Activated CD8-positive, alpha-beta memory T cell treated with anti-CD3 and anti-CD28 coated beads, Interleukin-2, amount 50 U/mL, for 1 hour (primary cell): Measurements from ENCODE around the gene PITPNM1.

Source experiments
- DNase-seq: peaks from one replicate; pipeline ENCODE4 v3.0.0-alpha.2; 2020; ENCODE audit errors: extremely low read depth

PITPNM1 gene

DNA sequence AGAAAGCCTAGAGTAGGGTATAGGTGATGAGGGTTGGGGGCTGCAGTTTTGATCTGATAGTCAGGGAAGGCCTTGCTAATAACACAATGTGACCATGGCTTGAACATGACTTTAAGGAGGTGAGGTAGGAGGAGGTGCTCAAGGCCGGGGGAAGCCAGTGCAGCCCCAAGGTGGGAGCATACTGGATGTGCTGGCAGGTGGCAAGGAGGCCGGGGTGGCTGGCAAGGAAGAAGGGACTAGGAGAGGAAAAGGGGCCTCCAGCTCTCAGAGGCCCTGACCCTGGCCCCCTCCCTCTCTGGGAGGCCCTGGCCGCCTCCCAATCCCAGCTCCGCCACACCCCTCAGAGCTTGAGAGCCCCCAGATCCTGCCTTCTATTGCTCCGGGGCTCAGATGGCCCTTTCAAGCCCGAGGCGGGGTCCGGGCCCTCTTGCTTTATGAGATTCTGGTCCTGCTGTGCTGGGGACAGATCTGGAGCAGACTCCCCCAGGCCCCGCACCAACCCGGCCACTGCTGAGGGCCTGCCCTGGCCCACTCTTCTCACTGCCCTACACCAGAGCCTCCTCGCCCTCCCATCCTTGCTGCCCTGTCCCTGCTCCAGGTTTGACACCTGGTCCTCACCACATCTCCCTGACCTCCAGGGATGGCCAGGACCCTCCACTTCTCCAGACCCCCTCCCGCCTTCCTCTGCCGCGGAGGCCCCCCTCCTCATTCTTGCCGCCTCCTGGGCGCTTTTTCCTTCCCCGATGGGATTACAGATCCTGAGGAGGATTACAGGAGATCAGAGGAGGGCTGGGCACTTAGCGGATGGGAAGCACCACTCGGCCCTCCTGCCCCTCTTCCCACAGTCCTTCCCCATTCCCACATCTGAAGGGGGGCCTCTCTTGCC is 1.8 kb downstream of the PITPNM1 start:
- DNase-seq, result no peak

DNA sequence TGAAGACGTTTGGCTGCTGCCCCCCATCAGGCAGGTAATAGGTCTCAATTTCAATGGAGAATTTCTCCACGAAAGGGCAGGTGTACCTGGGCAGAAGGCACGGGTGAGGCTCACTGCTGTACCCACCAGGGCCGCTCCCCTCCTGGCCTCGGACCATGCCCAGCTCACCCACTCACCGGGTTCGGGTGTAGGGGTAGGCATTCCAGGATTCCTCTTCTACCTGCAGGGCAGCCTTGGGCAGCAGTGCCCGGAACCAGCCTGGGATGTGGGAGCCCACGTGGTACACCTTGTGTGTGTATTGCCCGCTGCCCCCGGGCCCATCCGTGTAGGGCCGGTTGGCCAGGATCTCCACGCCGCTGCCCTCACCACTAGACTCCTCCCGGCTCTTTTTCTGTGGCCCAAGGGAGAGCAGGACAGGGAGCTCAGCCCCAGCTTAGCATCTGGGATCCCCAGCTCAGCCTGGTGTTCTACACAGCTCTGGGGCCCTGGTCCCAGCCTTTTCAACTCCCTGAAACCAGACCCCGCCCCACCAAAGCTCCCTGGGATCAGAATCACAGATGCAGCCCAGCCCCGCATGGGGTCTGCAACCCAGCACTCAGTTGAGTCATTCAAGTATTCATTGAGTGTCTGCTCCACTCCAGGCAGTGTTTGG is 2.7 kb downstream of the PITPNM1 start:
- DNase-seq, result no peak

DNA sequence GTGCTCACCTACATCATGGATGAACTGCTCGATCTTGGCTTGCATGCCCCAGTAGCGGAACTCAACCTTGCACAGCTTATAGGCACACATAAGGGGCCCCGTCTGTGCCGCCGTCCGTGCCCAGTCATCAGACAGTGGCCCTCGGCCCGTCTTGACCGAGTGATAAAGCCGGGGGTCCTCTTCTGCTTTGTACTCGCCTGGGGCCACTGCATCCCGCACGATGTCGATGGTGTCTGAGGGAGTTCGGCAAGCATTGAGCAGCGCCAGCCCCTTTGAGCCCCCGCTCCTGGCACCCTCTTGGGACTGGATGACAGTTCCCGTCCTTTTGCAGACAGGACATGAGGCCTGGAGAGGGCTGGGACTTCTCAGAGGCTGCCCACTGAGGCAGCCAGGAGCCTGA is 3.3 kb downstream of the PITPNM1 start:
- DNase-seq, result no peak

DNA sequence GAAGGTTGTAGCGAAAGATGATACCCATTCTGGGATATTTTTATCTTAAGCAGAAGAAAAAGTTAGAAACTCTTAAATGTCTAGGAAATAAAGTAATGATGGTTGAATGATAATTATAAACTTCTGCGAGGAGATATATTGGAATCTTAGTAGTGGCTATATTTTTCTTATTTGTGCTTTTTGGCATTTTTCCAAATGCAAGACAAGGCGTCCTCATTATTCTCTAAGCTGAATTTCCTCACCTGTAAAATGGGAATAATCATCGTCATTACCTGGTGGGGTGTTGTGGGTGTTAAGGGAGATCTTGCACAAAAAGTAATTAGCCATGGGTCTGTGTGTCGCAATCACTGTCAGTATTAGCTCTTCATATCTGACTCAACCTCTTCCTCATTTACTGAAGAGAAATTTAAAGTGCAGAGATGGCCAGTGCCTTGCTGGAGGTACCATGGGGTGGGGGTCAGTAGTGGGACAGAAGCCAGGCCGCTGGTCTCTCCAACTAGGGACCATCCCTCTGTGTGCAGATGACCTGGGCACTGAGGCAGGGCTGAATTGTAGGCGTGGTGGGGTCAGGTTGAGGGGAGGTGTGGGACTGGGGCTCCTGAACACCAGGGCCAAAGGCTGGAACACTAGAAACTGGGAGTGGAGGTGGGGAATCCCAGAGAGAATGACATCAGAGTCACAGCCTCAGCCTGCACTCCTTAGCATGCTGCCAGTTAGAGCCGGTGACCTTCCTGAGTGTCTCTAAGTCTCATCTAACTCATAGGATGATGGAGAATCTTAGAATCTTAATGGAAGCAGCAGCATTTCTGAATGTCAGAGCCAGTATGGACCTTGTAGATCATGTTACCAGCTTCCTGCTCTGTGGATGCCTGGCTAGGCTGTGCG is 4.1 kb downstream of the PITPNM1 start:
- no peak for DNase-seq

DNA sequence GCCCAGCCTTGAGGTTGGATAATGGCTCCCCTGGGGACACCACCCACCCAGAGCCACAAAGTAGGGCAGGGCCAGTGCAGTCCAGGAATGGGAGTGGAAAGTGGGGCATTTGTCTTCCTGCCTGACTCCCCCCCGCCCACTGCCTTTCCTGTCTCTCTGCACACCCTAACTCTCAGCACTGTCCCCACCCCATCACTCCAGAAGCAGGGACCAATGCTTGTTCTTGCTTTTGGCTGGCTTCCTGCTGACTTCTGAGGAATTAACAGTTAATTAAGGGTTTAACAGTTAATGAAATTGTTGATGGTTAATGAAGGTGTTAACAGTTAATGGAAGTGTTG is 4.7 kb downstream of the PITPNM1 start:
- no peak for DNase-seq

DNA sequence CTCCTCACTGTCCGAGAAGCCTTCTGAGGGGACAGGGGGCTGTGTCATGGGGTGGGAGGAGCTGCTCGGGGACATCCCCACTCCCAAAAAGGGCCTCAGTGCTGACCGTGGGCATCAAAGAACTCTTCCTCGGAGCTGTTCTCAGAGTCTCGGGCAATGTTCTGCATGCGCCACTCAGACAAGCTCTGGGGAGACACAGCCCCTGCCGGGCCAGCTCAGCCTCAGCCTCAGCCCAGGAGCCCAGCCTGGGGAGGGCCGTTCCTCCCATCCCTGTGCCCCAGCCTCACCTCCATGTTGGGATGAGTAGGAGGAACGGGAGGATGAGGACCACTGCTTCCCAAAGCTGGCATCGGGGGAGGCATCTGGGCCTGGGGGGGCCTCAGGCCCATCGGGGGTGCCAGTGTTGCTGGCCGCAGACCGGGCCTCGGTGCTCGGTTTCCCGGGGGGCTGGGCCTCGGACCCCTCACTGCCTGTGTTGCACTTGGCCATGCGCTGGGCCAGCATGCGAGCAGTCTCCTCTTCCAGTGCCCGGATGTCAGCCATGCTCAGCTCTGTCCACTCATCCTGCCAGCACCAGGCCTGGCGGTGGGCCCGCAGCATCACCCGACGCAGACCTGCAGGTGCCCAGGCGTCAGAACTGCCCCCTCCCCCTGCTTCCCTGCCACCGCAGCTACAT is 5.2 kb downstream of the PITPNM1 start:
- no peak for DNase-seq

DNA sequence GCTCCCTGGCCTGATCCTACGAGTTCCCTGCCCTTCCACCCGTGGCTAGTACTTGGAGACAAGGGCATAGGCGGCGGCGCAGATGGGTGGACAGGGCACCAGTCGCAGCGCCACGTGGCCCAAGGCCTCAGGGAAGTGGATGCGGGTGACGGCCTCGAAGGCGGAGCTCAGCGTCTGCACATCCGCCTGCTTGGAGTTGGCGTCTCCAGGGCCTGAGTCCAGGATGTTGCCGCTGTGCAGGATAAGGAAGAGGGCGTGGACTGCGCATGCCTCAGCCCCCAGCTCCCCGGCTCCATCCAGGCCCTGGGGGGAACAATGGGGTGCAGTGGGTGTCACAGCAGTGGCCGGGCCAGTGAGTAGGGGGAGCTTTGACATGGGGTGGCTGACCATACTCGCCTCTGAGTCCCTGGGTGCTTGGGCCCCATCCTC is 6.6 kb downstream of the PITPNM1 start:
- DNase-seq, result no peak

DNA sequence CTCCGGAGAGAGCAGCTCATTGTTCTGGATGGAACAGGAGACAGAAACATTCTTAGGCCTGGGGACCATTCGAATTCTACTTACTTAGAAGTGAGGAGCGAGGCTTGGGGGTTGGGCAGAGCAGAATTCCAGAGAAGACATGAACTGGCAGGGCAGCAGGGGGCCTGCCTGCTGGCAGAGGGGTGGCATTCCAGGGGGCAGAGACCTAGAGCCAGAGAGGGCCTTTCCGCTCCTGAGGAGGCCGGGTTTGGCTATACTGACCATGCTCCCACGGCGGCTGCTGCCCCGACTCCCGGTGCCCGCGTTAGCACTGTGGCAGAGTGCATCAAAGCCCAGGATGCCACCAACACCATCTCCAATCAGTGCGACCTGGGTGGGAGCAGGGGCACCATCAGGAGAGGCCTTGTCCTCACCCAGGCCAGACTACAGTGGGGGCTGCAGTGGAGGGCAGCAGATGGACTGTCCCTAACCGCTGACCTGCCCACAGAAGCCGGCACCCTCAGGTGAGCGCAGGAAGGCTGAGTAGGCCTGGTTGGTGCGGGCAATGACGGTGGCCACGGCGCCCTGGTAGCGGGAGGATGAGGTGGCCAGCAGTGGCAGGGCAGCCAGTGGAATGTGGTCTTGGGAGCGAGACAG is 7.4 kb downstream of the PITPNM1 start:
- no peak for DNase-seq

DNA sequence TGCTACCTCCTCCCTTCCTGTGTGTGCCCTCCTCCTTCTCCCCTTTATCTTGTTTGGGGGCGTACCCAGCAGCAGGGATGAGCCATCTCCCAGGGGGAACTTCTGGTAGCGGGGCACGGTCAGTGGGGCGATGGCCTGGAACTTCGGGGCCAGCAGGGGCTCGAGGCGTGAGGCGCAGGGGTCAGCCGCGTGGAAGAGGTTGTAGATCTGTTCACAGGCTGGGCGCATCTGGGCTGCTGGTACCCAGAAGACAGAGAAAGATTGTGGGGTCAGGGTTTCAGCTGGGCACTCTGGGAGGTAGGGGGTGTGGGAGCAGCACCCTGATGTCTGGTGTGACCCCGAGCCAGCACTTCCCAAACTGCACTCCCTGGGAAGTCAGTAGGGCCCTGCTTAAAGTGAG is 9.1 kb downstream of the PITPNM1 start:
- no peak for DNase-seq

DNA sequence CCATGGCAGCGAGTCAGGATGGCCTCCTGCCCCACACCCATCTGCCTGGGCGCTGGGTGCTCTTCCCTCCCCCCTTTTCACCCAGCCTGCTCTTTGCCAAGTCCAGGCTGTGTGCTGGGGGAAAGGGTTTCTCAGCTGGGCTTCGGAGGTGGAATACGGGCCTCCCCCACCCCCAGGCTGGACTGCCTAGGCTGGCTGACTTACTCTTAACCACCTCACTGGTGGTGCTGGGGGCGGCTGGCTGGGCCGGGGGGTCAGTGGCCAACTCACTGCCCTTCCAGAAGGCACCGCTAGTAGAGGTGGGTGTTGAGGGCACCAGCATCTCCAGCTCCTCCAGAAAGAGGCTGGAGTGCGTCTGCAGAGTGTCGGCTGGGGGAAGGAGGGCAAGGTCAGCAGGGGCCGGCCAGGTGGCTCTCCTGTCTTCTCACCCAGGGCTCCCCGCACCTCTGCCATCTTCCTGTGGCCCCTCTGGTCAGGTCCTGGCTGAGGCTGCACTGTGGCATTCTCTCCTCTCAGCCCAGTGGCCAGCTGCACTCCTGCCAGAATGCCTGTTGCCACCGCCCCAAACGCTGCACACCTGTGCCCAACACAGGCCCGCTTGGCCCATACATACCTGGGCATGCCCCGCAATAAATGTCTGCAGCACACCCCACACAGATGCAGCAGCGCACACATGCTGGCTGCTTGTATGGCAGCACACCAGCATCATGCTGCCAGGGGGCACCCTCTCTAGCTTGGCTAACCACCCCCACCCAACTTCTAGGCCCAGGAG is 9.7 kb downstream of the PITPNM1 start:
- no peak for DNase-seq

DNA sequence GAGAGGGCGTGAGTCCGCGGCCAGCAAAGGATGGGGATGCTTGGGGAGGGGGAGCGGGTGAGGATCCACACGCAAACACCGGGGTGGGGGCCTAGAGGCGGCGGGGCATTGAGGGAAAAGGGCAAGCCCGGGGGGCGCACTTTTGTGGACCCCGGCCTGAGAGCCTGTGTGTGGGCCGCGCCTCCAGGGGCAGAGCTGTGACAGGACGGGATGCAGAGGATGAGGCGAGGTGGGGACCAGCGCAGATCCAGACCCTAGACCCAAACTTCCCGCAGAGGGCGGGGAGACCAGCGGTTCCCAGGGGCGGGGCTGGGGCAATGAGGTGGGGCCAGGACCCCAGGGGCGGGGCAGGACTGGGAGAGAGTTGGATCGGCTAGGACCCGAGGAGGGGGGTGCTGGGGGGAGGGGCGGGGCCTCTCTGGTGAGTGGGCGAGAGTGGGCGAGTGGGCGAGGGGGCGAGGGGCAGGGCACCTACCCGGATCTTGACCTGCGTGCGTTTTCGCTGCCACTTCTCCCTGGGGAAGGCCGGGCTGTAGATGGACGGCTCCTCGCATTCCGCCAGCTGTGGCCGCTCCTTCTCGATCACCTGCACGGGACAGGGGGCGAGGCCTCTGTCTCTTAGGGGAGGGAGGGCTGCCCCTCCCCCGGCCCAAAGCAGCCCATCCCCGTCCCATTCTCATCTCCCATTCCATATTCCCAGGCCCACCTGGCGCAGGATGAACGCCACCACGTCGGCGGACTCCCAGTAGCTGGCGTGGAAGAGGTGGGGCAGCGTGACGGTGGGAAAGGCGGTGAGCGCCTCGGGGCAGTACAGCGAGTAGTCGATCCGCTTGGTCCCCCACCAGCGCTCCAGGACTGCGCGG is 10.6 kb downstream of the PITPNM1 start:
- DNase-seq, result no peak

DNA sequence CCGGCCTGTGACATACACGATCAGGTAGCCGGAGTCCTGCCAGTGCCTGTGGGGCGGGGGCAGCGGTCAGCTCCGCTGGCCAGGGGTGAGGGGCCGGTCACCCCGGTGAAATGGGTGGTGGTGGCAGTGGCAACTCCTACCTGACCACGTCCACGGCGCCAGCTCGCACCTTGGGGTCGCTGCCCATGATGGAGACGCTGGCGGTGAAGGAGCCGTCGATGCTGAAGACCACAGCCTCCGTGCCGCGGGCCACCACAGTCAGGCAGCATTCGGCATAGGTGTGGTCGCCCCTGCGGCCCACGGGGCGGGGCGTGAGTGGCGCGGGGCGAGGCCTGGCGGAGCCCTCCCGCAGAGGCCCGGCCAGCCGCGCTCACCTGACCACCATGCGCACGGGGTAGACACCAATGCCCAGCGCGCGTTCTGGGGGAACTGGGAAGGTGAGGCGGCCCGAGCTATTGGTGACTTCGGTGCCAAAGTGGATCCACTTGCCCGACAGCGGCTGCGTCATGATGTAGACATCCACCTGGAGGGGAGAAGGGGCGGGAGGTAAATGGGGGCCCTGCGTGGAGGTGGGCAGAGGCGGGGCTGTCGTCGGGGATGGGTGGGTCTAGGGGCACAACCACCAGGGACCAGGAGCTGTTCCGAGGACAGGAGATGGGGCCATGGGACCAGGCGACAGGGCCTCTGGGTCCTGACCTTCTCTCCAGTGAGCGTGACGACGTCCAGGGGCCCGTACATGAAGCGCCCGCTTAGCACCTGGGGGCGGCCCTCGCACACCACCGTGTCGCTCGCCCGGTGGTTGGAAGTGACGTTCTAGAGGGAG is 11.4 kb downstream of the PITPNM1 start:
- no peak for DNase-seq

DNA sequence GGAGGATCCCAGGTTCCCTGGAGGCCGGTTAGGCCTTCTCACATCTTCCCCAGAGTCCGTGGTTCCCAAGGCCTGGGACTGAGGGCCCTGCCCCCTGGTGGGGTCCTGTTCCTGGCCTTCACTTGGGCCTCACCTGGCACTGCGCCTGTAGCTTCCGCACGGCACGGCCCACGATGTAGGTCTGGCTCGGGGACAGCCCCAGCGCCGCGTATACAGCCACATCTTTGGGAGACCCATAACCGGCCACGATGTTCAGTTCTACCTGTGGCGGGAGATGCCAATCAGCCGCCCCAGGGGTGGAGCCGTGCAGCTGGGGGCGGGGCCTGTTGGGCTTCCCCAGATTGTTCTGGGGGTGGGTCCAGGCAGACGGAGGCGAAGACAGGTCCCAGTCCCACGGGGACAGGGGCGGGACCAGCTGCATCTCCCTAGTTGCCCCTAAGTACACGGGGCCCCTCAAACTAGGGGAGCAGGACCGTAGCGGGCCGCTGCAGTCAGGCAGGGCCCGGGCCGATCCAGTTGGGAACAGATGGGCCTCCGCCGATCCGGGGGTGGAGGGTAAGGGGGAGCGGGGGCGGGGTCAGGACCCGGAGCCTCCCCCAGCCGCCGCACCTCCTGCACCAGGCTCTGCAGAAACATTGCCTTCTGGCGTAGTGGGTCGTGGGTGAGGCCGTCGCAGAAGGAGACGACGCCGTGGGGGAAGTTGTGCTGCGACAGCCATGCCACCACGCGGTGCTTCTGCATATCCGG is 12.2 kb downstream of the PITPNM1 start:
- no peak for DNase-seq

DNA sequence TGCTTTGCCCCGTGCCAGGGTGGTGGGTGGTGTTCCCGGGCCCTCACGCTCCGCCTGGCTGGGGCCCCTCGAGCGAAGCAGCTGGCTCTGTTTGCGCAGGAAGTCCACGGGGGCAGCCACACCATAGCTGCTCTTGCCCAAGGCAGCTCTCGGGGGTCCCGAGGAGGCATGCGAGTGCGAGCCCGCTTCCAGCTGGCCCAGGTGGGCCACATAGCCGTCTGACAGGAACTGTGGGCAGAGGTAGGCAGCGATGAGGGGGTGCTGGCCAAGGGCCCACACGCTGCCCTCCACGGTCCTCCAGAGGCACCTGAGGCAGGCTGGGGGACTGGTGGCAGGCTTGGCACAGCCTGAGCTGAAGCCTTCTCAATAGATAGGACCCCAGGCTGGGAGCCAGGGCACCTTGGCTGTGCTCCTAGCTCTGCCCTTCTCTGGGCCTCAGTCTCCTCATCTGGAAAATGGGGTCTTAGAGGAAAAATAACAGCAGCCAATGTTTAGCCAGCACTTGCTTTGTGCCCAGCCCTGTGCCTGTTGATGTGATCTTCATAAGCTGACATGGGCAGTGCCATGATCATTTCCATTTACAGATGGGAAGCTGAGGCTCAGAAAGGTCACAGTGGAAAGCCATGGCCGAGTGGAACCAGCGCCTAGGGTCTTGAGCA is 13.0 kb downstream of the PITPNM1 start:
- DNase-seq, result no peak

DNA sequence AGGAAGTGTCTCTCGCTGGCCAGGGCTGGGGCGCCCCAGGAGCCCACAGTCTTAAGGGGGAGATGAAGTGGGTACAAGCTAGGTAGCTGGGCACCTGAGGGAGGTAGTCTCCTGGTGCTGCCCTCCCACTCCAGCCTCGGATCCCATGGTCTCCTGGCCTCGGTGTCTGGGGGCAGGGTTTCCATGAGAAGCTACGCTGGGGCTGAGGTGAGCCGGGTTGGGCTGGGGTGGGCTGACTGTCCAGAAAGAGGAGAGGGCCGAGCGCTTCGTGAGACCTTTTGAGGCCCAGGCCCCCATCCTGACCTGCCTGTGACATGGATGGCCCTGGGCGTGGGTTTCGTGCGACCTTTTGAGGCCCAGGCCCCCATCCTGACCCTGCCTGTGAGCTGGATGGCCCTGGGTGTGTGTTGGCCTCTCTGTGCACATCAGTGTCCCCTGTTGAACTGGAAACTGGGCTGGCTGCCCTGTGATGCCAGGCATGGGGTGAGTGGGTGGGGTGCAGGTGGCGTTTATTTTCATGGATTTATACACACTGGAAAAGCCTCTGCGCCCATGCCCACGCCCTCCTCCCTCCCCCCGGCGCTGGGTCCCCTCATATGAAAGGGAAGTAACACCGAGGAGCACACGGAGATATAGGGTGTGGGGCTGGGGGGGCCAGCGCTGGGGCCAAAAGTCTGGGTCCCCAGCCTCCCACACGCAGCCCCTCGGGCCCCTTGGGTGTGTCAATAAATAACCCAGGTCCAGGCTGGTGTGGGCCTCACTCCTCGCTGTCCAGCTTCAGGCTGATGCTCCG is 13.7 kb downstream of the PITPNM1 start:
- no peak for DNase-seq

DNA sequence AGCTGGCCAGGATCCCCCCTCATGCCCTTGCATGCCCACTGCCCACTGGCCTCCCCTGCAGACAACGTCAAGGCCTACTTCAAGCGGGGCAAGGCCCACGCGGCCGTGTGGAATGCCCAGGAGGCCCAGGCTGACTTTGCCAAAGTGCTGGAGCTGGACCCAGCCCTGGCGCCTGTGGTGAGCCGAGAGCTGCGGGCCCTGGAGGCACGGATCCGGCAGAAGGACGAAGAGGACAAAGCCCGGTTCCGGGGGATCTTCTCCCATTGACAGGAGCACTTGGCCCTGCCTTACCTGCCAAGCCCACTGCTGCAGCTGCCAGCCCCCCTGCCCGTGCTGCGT is 14.5 kb downstream of the PITPNM1 start:
- no peak for DNase-seq
